ENCODE data around the gene PKNOX1. TPM values are rescaled to one million over a fixed set of nuclear protein-coding genes. Genes with fewer than 3 reads are reported as not detected.
A peak's percentile ranks its signal among the peaks of the same experiment; 100 is the strongest.

Gene PKNOX1
- total and polyA plus RNA-seq, 9 of the 15 experiments (the other 6 are each of a cell fraction or from before 2014, with no cell fraction given) = 8.8 to 25.9 (median 13.2) TPM

DNA sequence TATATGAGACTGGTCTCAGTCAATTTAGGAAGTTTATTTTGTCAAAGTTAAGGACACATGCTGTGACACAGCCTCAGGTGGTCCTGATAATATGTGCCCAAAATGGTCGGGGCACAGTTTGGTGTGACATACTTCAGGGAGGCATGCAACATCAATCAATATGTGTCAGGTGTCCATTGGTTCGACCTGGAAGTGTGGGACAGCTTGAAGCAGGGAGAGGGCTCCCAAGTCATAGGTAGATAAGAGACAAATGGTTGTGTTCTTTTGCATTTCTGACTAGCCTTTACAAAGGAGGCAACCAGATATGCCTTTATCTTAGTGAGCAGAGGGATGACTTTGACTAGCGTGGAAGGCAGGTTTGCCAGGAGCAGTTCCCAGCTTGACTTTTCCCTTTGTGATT is 44.4 kb upstream of the PKNOX1 start (continued):
- TF ChIP-seq, protein P1, sequence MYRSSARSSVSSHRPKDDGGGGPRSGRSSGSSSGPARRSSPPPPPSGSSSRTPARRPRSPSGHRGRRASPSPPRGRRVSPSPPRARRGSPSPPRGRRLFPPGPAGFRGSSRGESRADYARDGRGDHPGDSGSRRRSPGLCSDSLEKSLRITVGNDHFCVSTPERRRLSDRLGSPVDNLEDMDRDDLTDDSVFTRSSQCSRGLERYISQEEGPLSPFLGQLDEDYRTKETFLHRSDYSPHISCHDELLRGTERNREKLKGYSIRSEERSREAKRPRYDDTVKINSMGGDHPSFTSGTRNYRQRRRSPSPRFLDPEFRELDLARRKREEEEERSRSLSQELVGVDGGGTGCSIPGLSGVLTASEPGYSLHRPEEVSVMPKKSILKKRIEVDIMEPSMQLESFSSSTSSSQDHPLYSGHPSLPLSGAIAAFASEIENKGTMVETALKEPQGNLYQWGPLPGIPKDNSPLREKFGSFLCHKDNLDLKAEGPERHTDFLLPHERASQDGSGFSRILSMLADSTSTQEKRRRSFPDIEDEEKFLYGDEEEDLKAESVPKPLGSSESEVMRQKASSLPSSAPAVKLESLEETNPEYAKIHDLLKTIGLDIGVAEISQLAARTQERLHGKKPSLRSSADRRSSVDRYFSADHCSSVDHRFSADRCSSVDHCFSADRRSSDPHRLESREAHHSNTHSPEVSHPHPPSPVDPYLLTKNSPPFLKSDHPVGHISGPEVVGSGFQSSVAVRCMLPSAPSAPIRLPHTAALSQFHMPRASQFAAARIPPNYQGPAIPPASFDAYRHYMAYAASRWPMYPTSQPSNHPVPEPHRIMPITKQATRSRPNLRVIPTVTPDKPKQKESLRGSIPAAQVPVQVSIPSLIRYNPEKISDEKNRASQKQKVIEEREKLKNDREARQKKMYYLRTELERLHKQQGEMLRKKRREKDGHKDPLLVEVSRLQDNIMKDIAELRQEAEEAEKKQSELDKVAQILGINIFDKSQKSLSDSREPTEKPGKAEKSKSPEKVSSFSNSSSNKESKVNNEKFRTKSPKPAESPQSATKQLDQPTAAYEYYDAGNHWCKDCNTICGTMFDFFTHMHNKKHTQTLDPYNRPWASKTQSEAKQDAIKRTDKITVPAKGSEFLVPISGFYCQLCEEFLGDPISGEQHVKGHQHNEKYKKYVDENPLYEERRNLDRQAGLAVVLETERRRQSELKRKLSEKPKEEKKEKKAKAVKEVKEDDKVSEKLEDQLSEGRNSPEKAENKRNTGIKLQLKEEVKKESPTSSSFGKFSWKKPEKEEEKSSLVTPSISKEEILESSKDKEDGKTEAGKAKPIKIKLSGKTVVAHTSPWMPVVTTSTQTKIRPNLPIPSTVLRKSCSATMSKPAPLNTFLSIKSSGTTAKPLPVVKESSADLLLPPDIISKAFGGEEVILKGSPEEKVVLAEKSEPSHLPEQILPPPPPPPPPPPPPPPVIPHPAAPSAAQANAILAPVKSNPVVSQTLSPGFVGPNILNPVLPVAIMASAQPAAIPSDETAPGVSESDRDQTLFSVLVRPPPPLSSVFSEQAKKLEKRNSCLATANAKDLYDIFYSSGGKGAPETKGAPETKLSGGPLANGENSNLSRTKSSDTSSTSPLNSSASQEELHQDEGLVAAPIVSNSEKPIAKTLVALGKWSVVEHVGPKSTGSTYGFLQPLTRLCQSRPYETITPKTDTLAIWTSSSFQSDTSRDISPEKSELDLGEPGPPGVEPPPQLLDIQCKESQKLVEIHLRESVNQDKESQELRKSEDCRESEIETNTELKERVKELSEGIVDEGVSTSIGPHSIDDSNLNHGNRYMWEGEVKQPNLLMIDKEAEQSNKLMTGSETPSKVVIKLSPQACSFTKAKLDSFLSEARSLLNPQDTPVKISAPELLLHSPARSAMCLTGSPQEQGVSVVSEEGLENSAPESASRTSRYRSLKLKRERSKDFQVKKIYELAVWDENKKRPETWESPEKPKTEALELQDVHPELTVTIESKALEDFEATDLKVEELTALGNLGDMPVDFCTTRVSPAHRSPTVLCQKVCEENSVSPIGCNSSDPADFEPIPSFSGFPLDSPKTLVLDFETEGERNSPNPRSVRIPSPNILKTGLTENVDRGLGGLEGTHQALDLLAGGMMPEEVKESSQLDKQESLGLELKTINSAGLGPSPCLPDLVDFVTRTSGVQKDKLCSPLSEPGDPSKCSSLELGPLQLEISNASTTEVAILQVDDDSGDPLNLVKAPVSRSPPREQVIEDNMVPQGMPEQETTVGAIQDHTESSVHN (IDR thresholded peaks at IDR 0.05; ENCODE audit: borderline replicate concordance in 1 of 2, low read depth in 1 of 2) = no peak
- TF ChIP-seq, protein P2, sequence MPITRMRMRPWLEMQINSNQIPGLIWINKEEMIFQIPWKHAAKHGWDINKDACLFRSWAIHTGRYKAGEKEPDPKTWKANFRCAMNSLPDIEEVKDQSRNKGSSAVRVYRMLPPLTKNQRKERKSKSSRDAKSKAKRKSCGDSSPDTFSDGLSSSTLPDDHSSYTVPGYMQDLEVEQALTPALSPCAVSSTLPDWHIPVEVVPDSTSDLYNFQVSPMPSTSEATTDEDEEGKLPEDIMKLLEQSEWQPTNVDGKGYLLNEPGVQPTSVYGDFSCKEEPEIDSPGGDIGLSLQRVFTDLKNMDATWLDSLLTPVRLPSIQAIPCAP (CRISPR knock-in tag; IDR thresholded peaks at IDR 0.05; ENCODE audit: borderline replicate concordance) = no peak
- TF ChIP-seq ZNF57 (CRISPR knock-in tag; IDR thresholded peaks at IDR 0.05) (no peak), ZNF212 (CRISPR knock-in tag; IDR thresholded peaks at IDR 0.05) (no peak), DPF2 (IDR thresholded peaks at IDR 0.05) (peak; percentile 86), MTA3 (IDR thresholded peaks at IDR 0.05; ENCODE audit: borderline replicate concordance) (no peak), ZNF143 (CRISPR knock-in tag; IDR thresholded peaks at IDR 0.05) (0 out of 2 replicates have a peak, but pooled peaks have one; percentile 34), HIVEP1 (CRISPR knock-in tag; IDR thresholded peaks at IDR 0.05) (no peak), TAF15 (IDR thresholded peaks at IDR 0.05; ENCODE audit: low read depth, low read length) (no peak), ELF1 (tag; IDR thresholded peaks at IDR 0.05) (no peak), SUPT5H (IDR thresholded peaks at IDR 0.05) (no peak), SREBF1 (IDR thresholded peaks at IDR 0.05; ENCODE audit: borderline replicate concordance, low read depth, low read length) (no peak), MYNN (IDR thresholded peaks at IDR 0.05) (no peak), MYNN (CRISPR knock-in tag; IDR thresholded peaks at IDR 0.05) (no peak), TAF1 (IDR thresholded peaks at IDR 0.05; ENCODE audit: control insufficient read depth, extremely low read depth, insufficient read depth, low read length, severe bottlenecking) (no peak), SOX6 (IDR thresholded peaks at IDR 0.05) (peak; percentile 82), CBX3 (IDR thresholded peaks at IDR 0.05; ENCODE audit: borderline replicate concordance in 1 of 2, low read length in 2 of 2) (no peak)
- TF ChIP-seq, protein P3, sequence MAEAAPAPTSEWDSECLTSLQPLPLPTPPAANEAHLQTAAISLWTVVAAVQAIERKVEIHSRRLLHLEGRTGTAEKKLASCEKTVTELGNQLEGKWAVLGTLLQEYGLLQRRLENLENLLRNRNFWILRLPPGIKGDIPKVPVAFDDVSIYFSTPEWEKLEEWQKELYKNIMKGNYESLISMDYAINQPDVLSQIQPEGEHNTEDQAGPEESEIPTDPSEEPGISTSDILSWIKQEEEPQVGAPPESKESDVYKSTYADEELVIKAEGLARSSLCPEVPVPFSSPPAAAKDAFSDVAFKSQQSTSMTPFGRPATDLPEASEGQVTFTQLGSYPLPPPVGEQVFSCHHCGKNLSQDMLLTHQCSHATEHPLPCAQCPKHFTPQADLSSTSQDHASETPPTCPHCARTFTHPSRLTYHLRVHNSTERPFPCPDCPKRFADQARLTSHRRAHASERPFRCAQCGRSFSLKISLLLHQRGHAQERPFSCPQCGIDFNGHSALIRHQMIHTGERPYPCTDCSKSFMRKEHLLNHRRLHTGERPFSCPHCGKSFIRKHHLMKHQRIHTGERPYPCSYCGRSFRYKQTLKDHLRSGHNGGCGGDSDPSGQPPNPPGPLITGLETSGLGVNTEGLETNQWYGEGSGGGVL (CRISPR knock-in tag; IDR thresholded peaks at IDR 0.05) = no peak
- TF ChIP-seq, protein P4, sequence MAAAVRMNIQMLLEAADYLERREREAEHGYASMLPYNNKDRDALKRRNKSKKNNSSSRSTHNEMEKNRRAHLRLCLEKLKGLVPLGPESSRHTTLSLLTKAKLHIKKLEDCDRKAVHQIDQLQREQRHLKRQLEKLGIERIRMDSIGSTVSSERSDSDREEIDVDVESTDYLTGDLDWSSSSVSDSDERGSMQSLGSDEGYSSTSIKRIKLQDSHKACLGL (CRISPR knock-in tag; IDR thresholded peaks at IDR 0.05; ENCODE audit: borderline replicate concordance, poor library complexity, severe bottlenecking) = no peak

All from K562 (cell line).